Measurements from ENCODE around the gene FRMD8. TPM values are rescaled to one million over a fixed set of nuclear protein-coding genes. Genes with fewer than 3 reads are reported as not detected.

Gene FRMD8
- total RNA-seq, 1 donor from 2014 or later, result 39.0 TPM

GRCh38 chr11:65395961-65396530 lies 9.6 kb downstream of the FRMD8 start:
- no peak for TF ChIP-seq CTCF (IDR thresholded peaks at IDR 0.05; ENCODE audit: insufficient read depth, low read length, poor library complexity, severe bottlenecking)
- no peaks in the 10 kb centered on the region for H3K27me3 ChIP-seq (ENCODE audit: control insufficient read depth, insufficient read depth, low read length)
- peaks cover 4% of the 10 kb centered on the region for H3K36me3 ChIP-seq (ENCODE audit: control insufficient read depth, insufficient read depth, low read length)
- H3K4me3 ChIP-seq (ENCODE audit: low read depth, low read length), result no peak overlapping the region
- no peak for DNase-seq (ENCODE audit: low read depth)

GRCh38 chr11:65396769-65397745 lies 10.6 kb downstream of the FRMD8 start:
- Histone ChIP-seq H3K4me3 (ENCODE audit: low read depth, low read length) (no peak overlapping the region), H3K36me3 (ENCODE audit: control insufficient read depth, insufficient read depth, low read length) (peaks cover 4% of the 10 kb centered on the region), H3K27me3 (ENCODE audit: control insufficient read depth, insufficient read depth, low read length) (no peaks in the 10 kb centered on the region)
- no peak for DNase-seq (ENCODE audit: low read depth)
- no peak for TF ChIP-seq CTCF (IDR thresholded peaks at IDR 0.05; ENCODE audit: insufficient read depth, low read length, poor library complexity, severe bottlenecking)

GRCh38 chr11:65398362-65398910 lies 12.0 kb downstream of the FRMD8 start:
- Histone ChIP-seq H3K27me3 (ENCODE audit: control insufficient read depth, insufficient read depth, low read length) (no peaks in the 10 kb centered on the region), H3K4me3 (ENCODE audit: low read depth, low read length) (no peak overlapping the region), H3K36me3 (ENCODE audit: control insufficient read depth, insufficient read depth, low read length) (peaks cover 4% of the 10 kb centered on the region)
- no peak for TF ChIP-seq CTCF (IDR thresholded peaks at IDR 0.05; ENCODE audit: insufficient read depth, low read length, poor library complexity, severe bottlenecking)
- no peak for DNase-seq (ENCODE audit: low read depth)

- H3K36me3 ChIP-seq (ENCODE audit: control insufficient read depth, insufficient read depth, low read length), result peaks cover 4% of the 10 kb centered on the region
- DNase-seq (ENCODE audit: low read depth), result no peak
- H3K4me3 ChIP-seq (ENCODE audit: low read depth, low read length), result no peak overlapping the region
- no peak for TF ChIP-seq CTCF (IDR thresholded peaks at IDR 0.05; ENCODE audit: insufficient read depth, low read length, poor library complexity, severe bottlenecking)
- H3K27me3 ChIP-seq (ENCODE audit: control insufficient read depth, insufficient read depth, low read length), result no peaks in the 10 kb centered on the region
Measured at GRCh38 chr11:65399249-65399648, 12.8 kb downstream of the FRMD8 start.

GRCh38 chr11:65399845-65400244 lies 13.4 kb downstream of the FRMD8 start:
- no peak for DNase-seq (ENCODE audit: low read depth)
- Histone ChIP-seq H3K36me3 (ENCODE audit: control insufficient read depth, insufficient read depth, low read length) (peaks cover 4% of the 10 kb centered on the region), H3K27me3 (ENCODE audit: control insufficient read depth, insufficient read depth, low read length) (no peaks in the 10 kb centered on the region), H3K4me3 (ENCODE audit: low read depth, low read length) (no peak overlapping the region)
- TF ChIP-seq CTCF (IDR thresholded peaks at IDR 0.05; ENCODE audit: insufficient read depth, low read length, poor library complexity, severe bottlenecking), result no peak
